GM20000 (cell line): ENCODE data around the gene SPATA31E1.

Experiments
- DNase-seq: peaks from one replicate; pipeline ENCODE4 v3.0.0; 2012; ENCODE audit warnings: low spot score
- TF ChIP-seq, protein P1 (sequence below): IDR thresholded peaks from 2 replicates; pipeline ENCODE4 v1.5.1; 2012; ENCODE audit warnings: mild to moderate bottlenecking, control low read depth; ENCODE audit errors: extremely low read depth, missing control alignments

Gene SPATA31E1

GRCh38 chr9:87872079-87872624 lies 10.5 kb upstream of the SPATA31E1 start:
- DNase-seq: no peak

GRCh38 chr9:87873607-87874303 lies 8.9 kb upstream of the SPATA31E1 start:
- DNase-seq: no peak
- TF ChIP-seq, protein P1, sequence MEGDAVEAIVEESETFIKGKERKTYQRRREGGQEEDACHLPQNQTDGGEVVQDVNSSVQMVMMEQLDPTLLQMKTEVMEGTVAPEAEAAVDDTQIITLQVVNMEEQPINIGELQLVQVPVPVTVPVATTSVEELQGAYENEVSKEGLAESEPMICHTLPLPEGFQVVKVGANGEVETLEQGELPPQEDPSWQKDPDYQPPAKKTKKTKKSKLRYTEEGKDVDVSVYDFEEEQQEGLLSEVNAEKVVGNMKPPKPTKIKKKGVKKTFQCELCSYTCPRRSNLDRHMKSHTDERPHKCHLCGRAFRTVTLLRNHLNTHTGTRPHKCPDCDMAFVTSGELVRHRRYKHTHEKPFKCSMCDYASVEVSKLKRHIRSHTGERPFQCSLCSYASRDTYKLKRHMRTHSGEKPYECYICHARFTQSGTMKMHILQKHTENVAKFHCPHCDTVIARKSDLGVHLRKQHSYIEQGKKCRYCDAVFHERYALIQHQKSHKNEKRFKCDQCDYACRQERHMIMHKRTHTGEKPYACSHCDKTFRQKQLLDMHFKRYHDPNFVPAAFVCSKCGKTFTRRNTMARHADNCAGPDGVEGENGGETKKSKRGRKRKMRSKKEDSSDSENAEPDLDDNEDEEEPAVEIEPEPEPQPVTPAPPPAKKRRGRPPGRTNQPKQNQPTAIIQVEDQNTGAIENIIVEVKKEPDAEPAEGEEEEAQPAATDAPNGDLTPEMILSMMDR: no peak

More at GRCh38 chr9:87872079-87872624, 10.5 kb upstream of the SPATA31E1 start:
- TF ChIP-seq, protein P1: no peak

- TF ChIP-seq, protein P1: no peak
- no peak for DNase-seq
These were observed 8.4 kb upstream of the SPATA31E1 start for GRCh38 chr9:87874304-87874623.

DNA sequence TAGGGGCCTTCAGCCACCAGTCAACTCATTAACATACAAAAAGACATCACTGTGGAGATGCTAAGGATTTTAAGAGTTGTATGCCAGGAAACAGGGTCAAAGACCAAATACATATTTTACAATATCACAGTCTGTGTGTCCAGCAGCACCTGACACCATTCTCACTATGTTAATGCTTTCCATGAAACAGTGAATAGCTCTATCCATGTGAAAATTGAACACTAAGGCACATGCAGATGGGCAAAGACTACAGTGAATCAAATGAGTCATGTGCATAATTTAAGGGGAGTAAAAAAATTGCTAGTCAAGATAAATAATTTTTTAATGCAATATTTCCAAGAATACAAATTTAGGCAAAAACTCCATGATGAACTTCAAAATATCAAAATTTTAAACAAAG lies 7.6 kb upstream of the SPATA31E1 start:
- TF ChIP-seq, protein P1: no peak

GRCh38 chr9:87875831-87876545 lies 6.7 kb upstream of the SPATA31E1 start:
- TF ChIP-seq, protein P1: no peak
- DNase-seq: no peak

More for the DNA sequence above, 7.6 kb upstream of the SPATA31E1 start:
- DNase-seq: no peak

DNA sequence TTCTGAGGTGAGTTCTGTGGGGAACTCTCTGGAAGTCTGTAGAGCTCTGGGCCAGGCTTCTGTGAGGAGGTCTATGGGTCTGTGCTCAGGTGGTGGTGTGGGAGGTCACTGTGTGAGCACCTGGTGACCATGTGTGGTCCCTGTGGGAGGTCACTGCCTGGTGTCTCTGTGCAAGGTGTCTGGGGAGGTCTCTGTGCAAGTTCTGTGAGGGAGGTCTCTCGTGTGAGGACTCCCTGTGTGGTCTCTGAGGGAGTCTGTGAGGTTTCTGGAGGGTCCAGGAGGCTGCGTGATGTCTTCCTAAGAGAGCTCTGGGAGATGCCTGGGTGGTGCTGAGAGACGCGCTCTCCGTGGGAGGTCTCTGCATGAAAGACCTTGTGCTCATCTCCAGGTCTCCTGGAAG lies 6.0 kb upstream of the SPATA31E1 start:
- TF ChIP-seq, protein P1: no peak
- DNase-seq: no peak

GRCh38 chr9:87878989-87879511 lies 3.6 kb upstream of the SPATA31E1 start:
- TF ChIP-seq, protein P1: no peak
- DNase-seq: no peak
